Stimulated activated CD4-positive, alpha-beta T cell treated with anti-CD3 and anti-CD28 coated beads, Interleukin-1b, Interleukin-23, amount 100 ng/mL, for 1 hour (primary cell): Measurements from ENCODE around the gene ADARB2.

Experiments
- DNase-seq, 2 donors: peaks; one replicate each; pipeline ENCODE4 v3.0.0-alpha.2; 2020; ENCODE audit warnings: low read depth in 2 of 2

The ADARB2 gene

GRCh38 chr10:1495915-1496517, 241.3 kb downstream of the ADARB2 start:
- DNase-seq = no peak

GRCh38 chr10:1492641-1493040, 244.7 kb downstream of the ADARB2 start:
- DNase-seq = no peak

- no peak for DNase-seq
Observed at GRCh38 chr10:1491901-1492300, 245.4 kb downstream of the ADARB2 start.

- no peak for DNase-seq
Observed at GRCh38 chr10:1489801-1490200, 247.5 kb downstream of the ADARB2 start.

- DNase-seq = no peak
Observed at GRCh38 chr10:1488970-1489548, 248.3 kb downstream of the ADARB2 start.

GRCh38 chr10:1486841-1487687, 250.3 kb downstream of the ADARB2 start:
- DNase-seq = no peak

GRCh38 chr10:1485357-1485756, 252.0 kb downstream of the ADARB2 start:
- DNase-seq = no peak

GRCh38 chr10:1483826-1484225, 253.5 kb downstream of the ADARB2 start:
- DNase-seq = no peak

- DNase-seq = no peak
Observed at GRCh38 chr10:1483246-1483645, 254.1 kb downstream of the ADARB2 start.

- DNase-seq = no peak
Observed at GRCh38 chr10:1477578-1477977, 259.7 kb downstream of the ADARB2 start.

- DNase-seq = no peak
Observed at GRCh38 chr10:1476455-1476803, 260.9 kb downstream of the ADARB2 start.

- no peak for DNase-seq
Observed at GRCh38 chr10:1475771-1476454, 261.4 kb downstream of the ADARB2 start.

GRCh38 chr10:1475098-1475591, 262.2 kb downstream of the ADARB2 start:
- no peak for DNase-seq

GRCh38 chr10:1474376-1475097, 262.8 kb downstream of the ADARB2 start:
- no peak for DNase-seq

- no peak for DNase-seq
Observed at GRCh38 chr10:1473874-1474273, 263.5 kb downstream of the ADARB2 start.

GRCh38 chr10:1472178-1472958, 265.0 kb downstream of the ADARB2 start:
- DNase-seq = no peak

GRCh38 chr10:1468811-1469210, 268.5 kb downstream of the ADARB2 start:
- DNase-seq = no peak

- no peak for DNase-seq
Observed at GRCh38 chr10:1467334-1468076, 269.8 kb downstream of the ADARB2 start.

- DNase-seq = no peak
Observed at GRCh38 chr10:1465993-1466764, 271.1 kb downstream of the ADARB2 start.
